ENCODE results near the gene MTURN. TPM values are rescaled to one million over a fixed set of nuclear protein-coding genes. Genes with fewer than 3 reads are reported as not detected.
"Not testable (repeated sequence)": the region's sequence is repeated elsewhere in the genome, so short reads cannot be mapped to it uniquely, and the experiment has no call there.

Gene MTURN
- polyA plus RNA-seq, 1 donor from 2014 or later, result 75.5 TPM

DNA sequence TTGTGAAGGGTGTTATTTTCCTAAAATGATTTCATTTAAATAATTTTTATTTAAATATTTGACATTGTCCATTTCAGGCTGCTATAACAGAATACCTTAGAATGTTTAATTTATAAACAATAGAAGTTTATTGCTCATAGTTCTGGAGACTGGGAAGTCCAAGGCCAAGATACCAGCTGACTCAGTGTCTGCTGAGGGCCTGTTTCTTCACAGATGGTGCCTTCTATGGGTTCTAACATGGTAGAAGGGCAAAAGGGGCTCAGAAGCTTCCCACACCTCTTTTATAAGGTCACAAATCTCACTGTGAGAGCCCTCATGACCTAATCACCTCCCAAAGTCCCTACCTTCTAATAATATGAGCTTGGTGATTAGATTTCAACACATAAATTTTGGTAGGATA, 50.7 kb downstream of the MTURN start:
- TF ChIP-seq POLR2AphosphoS5 (IDR thresholded peaks at IDR 0.05) (no peak), RAD21 (conservative IDR thresholded peaks at IDR 0.05) (no peak), EZH2 (IDR thresholded peaks at IDR 0.05; ENCODE audit: borderline replicate concordance, insufficient read depth, low read length, poor library complexity, severe bottlenecking) (no peak), SMC3 (conservative IDR thresholded peaks at IDR 0.05; ENCODE audit: poor library complexity) (no peak), EP300 (conservative IDR thresholded peaks at IDR 0.05; ENCODE audit: poor library complexity, severe bottlenecking) (no peak)
- no peaks in the 10 kb centered on the region for H3K79me2 ChIP-seq (replicated peaks; ENCODE audit: insufficient read depth, low read length)
- no peaks in the 10 kb centered on the region for H3K9me2 ChIP-seq (ENCODE audit: insufficient read depth, low read length)
- H3K4me2 ChIP-seq (ENCODE audit: low read length), result no peak overlapping the region
- H3K27me3 ChIP-seq (ENCODE audit: insufficient read depth, low read depth, low read length), result no peaks in the 10 kb centered on the region
- H3K9ac ChIP-seq (ENCODE audit: low read length), result no peak overlapping the region
- H2AFZ ChIP-seq (ENCODE audit: low read depth, low read length), result no peak overlapping the region
- no peak overlapping the region for H3K27ac ChIP-seq (ENCODE audit: low read length)
- H3F3A ChIP-seq (ENCODE audit: insufficient read depth, low read length, poor library complexity, severe bottlenecking), result no peaks in the 10 kb centered on the region
- no peaks in the 10 kb centered on the region for H4K20me1 ChIP-seq (ENCODE audit: insufficient read depth)
- no peak overlapping the region for H3K4me3 ChIP-seq (ENCODE audit: low read length)
- no peaks in the 10 kb centered on the region for H3K36me3 ChIP-seq (ENCODE audit: insufficient read depth, low read length)
- H3K9me3 ChIP-seq (ENCODE audit: low read length), result no peaks in the 10 kb centered on the region

DNA sequence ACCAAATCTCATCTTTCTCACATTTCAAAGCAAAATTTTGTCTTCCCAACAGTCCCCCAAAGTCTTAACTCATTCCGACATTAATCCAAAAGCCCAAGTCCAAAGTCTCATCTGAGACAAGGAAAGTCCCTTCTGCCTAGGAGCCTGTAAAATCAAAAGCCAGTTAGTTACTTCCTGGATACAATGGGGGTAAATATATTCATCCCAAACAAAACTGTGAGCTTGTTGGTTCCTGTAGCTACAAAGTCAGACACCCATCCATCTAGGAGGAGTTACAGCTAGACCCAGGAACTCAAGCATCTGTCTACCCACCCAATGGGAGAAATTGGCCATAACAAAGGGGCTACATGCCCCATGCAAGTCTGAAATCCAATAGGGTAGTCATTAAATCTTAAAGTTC, 51.9 kb downstream of the MTURN start:
- no peaks in the 10 kb centered on the region for H3K9me2 ChIP-seq (ENCODE audit: insufficient read depth, low read length)
- TF ChIP-seq, protein P1, sequence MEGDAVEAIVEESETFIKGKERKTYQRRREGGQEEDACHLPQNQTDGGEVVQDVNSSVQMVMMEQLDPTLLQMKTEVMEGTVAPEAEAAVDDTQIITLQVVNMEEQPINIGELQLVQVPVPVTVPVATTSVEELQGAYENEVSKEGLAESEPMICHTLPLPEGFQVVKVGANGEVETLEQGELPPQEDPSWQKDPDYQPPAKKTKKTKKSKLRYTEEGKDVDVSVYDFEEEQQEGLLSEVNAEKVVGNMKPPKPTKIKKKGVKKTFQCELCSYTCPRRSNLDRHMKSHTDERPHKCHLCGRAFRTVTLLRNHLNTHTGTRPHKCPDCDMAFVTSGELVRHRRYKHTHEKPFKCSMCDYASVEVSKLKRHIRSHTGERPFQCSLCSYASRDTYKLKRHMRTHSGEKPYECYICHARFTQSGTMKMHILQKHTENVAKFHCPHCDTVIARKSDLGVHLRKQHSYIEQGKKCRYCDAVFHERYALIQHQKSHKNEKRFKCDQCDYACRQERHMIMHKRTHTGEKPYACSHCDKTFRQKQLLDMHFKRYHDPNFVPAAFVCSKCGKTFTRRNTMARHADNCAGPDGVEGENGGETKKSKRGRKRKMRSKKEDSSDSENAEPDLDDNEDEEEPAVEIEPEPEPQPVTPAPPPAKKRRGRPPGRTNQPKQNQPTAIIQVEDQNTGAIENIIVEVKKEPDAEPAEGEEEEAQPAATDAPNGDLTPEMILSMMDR (IDR thresholded peaks at IDR 0.05; ENCODE audit: poor library complexity, severe bottlenecking), result no peak
- TF ChIP-seq EP300 (conservative IDR thresholded peaks at IDR 0.05; ENCODE audit: poor library complexity, severe bottlenecking), result no peak
- no peak for TF ChIP-seq MXI1 (conservative IDR thresholded peaks at IDR 0.05; ENCODE audit: poor library complexity, severe bottlenecking)
- no peak for TF ChIP-seq EZH2 (IDR thresholded peaks at IDR 0.05; ENCODE audit: borderline replicate concordance, insufficient read depth, low read length, poor library complexity, severe bottlenecking)
- no peak for TF ChIP-seq SMC3 (conservative IDR thresholded peaks at IDR 0.05; ENCODE audit: poor library complexity)
- TF ChIP-seq, protein P2, sequence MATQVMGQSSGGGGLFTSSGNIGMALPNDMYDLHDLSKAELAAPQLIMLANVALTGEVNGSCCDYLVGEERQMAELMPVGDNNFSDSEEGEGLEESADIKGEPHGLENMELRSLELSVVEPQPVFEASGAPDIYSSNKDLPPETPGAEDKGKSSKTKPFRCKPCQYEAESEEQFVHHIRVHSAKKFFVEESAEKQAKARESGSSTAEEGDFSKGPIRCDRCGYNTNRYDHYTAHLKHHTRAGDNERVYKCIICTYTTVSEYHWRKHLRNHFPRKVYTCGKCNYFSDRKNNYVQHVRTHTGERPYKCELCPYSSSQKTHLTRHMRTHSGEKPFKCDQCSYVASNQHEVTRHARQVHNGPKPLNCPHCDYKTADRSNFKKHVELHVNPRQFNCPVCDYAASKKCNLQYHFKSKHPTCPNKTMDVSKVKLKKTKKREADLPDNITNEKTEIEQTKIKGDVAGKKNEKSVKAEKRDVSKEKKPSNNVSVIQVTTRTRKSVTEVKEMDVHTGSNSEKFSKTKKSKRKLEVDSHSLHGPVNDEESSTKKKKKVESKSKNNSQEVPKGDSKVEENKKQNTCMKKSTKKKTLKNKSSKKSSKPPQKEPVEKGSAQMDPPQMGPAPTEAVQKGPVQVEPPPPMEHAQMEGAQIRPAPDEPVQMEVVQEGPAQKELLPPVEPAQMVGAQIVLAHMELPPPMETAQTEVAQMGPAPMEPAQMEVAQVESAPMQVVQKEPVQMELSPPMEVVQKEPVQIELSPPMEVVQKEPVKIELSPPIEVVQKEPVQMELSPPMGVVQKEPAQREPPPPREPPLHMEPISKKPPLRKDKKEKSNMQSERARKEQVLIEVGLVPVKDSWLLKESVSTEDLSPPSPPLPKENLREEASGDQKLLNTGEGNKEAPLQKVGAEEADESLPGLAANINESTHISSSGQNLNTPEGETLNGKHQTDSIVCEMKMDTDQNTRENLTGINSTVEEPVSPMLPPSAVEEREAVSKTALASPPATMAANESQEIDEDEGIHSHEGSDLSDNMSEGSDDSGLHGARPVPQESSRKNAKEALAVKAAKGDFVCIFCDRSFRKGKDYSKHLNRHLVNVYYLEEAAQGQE (IDR thresholded peaks at IDR 0.05; ENCODE audit: borderline replicate concordance), result no peak
- no peak overlapping the region for H2AFZ ChIP-seq (ENCODE audit: low read depth, low read length)
- H3F3A ChIP-seq (ENCODE audit: insufficient read depth, low read length, poor library complexity, severe bottlenecking), result no peaks in the 10 kb centered on the region
- H3K27me3 ChIP-seq (ENCODE audit: insufficient read depth, low read depth, low read length), result no peaks in the 10 kb centered on the region
- no peak overlapping the region for H3K4me2 ChIP-seq (ENCODE audit: low read length)
- no peak overlapping the region for H3K4me3 ChIP-seq (ENCODE audit: low read length)
- no peaks in the 10 kb centered on the region for H3K9me3 ChIP-seq (ENCODE audit: low read length)
- no peaks in the 10 kb centered on the region for H3K36me3 ChIP-seq (ENCODE audit: insufficient read depth, low read length)
- no peaks in the 10 kb centered on the region for H4K20me1 ChIP-seq (ENCODE audit: insufficient read depth)
- H3K27ac ChIP-seq (ENCODE audit: low read length), result no peak overlapping the region
- H3K79me2 ChIP-seq (replicated peaks; ENCODE audit: insufficient read depth, low read length), result no peaks in the 10 kb centered on the region
- H3K9ac ChIP-seq (ENCODE audit: low read length), result no peak overlapping the region

DNA sequence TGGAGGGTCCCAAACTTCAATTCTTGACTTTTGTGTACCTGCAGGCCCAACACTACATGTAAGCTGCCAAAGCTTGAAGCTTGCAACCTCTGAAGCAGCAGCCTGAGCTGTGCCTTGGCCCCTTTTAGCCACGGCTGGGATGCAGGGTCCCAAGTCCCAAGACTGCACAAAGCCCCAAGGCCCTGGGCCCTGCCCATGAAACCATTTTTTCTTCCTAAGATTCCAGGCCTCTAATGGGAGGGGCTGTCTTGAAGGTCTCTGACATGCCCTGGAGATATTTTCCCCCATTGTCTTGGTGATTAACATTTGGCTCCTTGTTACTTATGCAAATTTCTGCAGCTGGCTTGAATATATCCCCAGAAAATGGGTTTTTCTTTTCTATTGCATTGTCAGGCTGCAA, 52.7 kb downstream of the MTURN start:
- Histone ChIP-seq H3K27ac (ENCODE audit: low read length) (no peak overlapping the region), H2AFZ (ENCODE audit: low read depth, low read length) (no peak overlapping the region)
- TF ChIP-seq SMC3 (conservative IDR thresholded peaks at IDR 0.05; ENCODE audit: poor library complexity), result no peak
- TF ChIP-seq EZH2 (IDR thresholded peaks at IDR 0.05; ENCODE audit: borderline replicate concordance, insufficient read depth, low read length, poor library complexity, severe bottlenecking), result no peak
- no peak for TF ChIP-seq RAD21 (conservative IDR thresholded peaks at IDR 0.05)
- no peak for TF ChIP-seq MXI1 (conservative IDR thresholded peaks at IDR 0.05; ENCODE audit: poor library complexity, severe bottlenecking)

DNA sequence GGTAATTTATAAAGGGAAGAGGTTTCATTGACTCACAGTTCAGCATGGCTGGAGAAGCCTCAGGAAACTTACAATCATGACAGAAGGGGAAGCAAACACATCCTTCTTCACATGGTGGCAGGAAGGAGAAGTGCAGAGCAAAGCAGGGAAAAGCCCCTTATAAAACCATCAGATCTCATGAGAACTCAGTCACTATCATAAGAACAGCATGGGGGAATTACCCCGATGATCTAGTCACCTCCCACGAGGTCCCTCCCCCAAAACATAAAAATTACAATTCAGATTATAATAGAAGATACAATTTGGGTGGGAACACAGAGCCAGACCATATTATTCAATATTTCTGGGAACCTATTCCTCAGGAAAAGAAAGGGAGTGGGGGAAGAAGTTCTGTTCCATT, 53.6 kb downstream of the MTURN start:
- H3K4me3 ChIP-seq (ENCODE audit: low read length); H3K27ac ChIP-seq (ENCODE audit: low read length): not testable (repeated sequence)

More for the DNA sequence above, 52.7 kb downstream of the MTURN start:
- no peaks in the 10 kb centered on the region for H3F3A ChIP-seq (ENCODE audit: insufficient read depth, low read length, poor library complexity, severe bottlenecking)
- no peaks in the 10 kb centered on the region for H3K36me3 ChIP-seq (ENCODE audit: insufficient read depth, low read length)
- no peaks in the 10 kb centered on the region for H4K20me1 ChIP-seq (ENCODE audit: insufficient read depth)
- H3K9ac ChIP-seq (ENCODE audit: low read length), result no peak overlapping the region
- H3K4me3 ChIP-seq (ENCODE audit: low read length), result no peak overlapping the region
- H3K27me3 ChIP-seq (ENCODE audit: insufficient read depth, low read depth, low read length), result no peaks in the 10 kb centered on the region
- no peaks in the 10 kb centered on the region for H3K79me2 ChIP-seq (replicated peaks; ENCODE audit: insufficient read depth, low read length)
- no peaks in the 10 kb centered on the region for H3K9me3 ChIP-seq (ENCODE audit: low read length)
- no peak overlapping the region for H3K4me2 ChIP-seq (ENCODE audit: low read length)
- no peaks in the 10 kb centered on the region for H3K9me2 ChIP-seq (ENCODE audit: insufficient read depth, low read length)

More for the DNA sequence above, 53.6 kb downstream of the MTURN start:
- H3K79me2 ChIP-seq (replicated peaks; ENCODE audit: insufficient read depth, low read length); H3K27me3 ChIP-seq (ENCODE audit: insufficient read depth, low read depth, low read length); H4K20me1 ChIP-seq (ENCODE audit: insufficient read depth); H3K4me2 ChIP-seq (ENCODE audit: low read length); H3K36me3 ChIP-seq (ENCODE audit: insufficient read depth, low read length); H3K9me3 ChIP-seq (ENCODE audit: low read length); H3K9ac ChIP-seq (ENCODE audit: low read length); H2AFZ ChIP-seq (ENCODE audit: low read depth, low read length); H3F3A ChIP-seq (ENCODE audit: insufficient read depth, low read length, poor library complexity, severe bottlenecking); H3K9me2 ChIP-seq (ENCODE audit: insufficient read depth, low read length): not testable (repeated sequence)
